HepG2 (cell line): ENCODE measurements around the gene DPEP2NB. TPM values are rescaled to one million over a fixed set of nuclear protein-coding genes. Genes with fewer than 3 reads are reported as not detected.

ENCODE experiments used
- BCL6 ChIP-seq: IDR thresholded peaks from 2 replicates; pipeline ENCODE4 v1.6.1; 2016; ENCODE audit warnings: missing genetic modification reagents, missing compliant biosample characterization
- DNMT1 ChIP-seq: sonication (generic); formaldehyde crosslinking; IDR thresholded peaks from 2 replicates; pipeline ENCODE4 v1.5.1; 2020; ENCODE audit warnings: mild to moderate bottlenecking, missing genetic modification reagents
- FOXA3 ChIP-seq: IDR thresholded peaks from 2 replicates; pipeline ENCODE4 v1.6.1; 2016; ENCODE audit warnings: missing genetic modification reagents, missing compliant biosample characterization
- GTF3A ChIP-seq: sonication (generic); formaldehyde crosslinking; conservative IDR thresholded peaks from 2 replicates; pipeline ENCODE4 v1.4.0; 2020; ENCODE audit warnings: mild to moderate bottlenecking, missing genetic modification reagents
- HHEX ChIP-seq: IDR thresholded peaks from 2 replicates; pipeline ENCODE4 v1.6.1; 2016; ENCODE audit warnings: control low read depth
- ISX ChIP-seq: sonication (generic); formaldehyde crosslinking; conservative IDR thresholded peaks from 2 replicates; pipeline ENCODE4 v1.5.0; 2020; ENCODE audit warnings: missing genetic modification reagents
- RARG ChIP-seq: sonication (generic); formaldehyde crosslinking; IDR thresholded peaks from 2 replicates; pipeline ENCODE4 v1.4.0; 2020; ENCODE audit warnings: low read depth, mild to moderate bottlenecking, missing genetic modification reagents
- SALL2 ChIP-seq: sonication (generic); formaldehyde crosslinking; IDR thresholded peaks from 2 replicates; pipeline ENCODE4 v1.8.1; 2023; ENCODE audit warnings: mild to moderate bottlenecking, missing genetic modification reagents, inconsistent platforms
- SOX6 ChIP-seq, 2 experiments: fragments of 450-650 bp in 1 of 2; sonication (generic) in 1 of 2; formaldehyde crosslinking in 1 of 2; IDR thresholded peaks; 2 replicates each; pipeline versions ENCODE4 v1.4.0 to v1.6.1; 2017 to 2020; ENCODE audit warnings: antibody characterized with exemption in 1 of 2, mild to moderate bottlenecking in 1 of 2, missing genetic modification reagents in 1 of 2
- THYN1 ChIP-seq: sonication (generic); formaldehyde crosslinking; IDR thresholded peaks from 2 replicates; pipeline ENCODE4 v1.8.1; 2023; ENCODE audit warnings: low read depth, mild to moderate bottlenecking, moderate library complexity, missing genetic modification reagents, borderline replicate concordance
- ZNF530 ChIP-seq: sonication (generic); formaldehyde crosslinking; IDR thresholded peaks from 2 replicates; pipeline ENCODE4 v1.5.0; 2020; ENCODE audit warnings: low read depth, mild to moderate bottlenecking, missing genetic modification reagents
- ZNF569 ChIP-seq: sonication (generic); formaldehyde crosslinking; IDR thresholded peaks from 2 replicates; pipeline ENCODE4 v1.5.0; 2020; ENCODE audit warnings: mild to moderate bottlenecking, missing genetic modification reagents, moderate library complexity, borderline replicate concordance
- ZNF792 ChIP-seq: IDR thresholded peaks from 2 replicates; pipeline ENCODE4 v1.6.1; 2016
- polyA plus RNA-seq, 8 experiments: library from polyadenylated mRNA; depleted of rRNA in 3 of 8; stranded (reverse) in 7 of 8; unstranded in 1 of 8; fragments of >200 nt; fragmentation: Illumina TruSeq in 4 of 8; extraction: Trizol in 4 of 8; gene quantifications; 2 replicates each; pipeline versions ENCODE4 v1.2.1 to v1.2.3, GENCODE V29; 2011 to 2016; ENCODE audit warnings: low read depth in 4 of 8, missing spikeins in 1 of 8, mixed read lengths in 1 of 8; ENCODE audit not compliant: insufficient read depth in 1 of 8
- total RNA-seq, 5 experiments: library from RNA; depleted of rRNA; stranded (reverse); fragments of >200 nt; fragmentation: Illumina TruSeq; extraction: Trizol; gene quantifications; 2 replicates each; pipeline ENCODE4 v1.2.3, GENCODE V29; 2016; ENCODE audit warnings: low read depth in 1 of 5
- TF ChIP-seq, protein P1 (sequence below): sonication (generic); formaldehyde crosslinking; IDR thresholded peaks from 2 replicates; pipeline ENCODE4 v1.4.0; 2020; ENCODE audit warnings: low read depth, missing genetic modification reagents
- TF ChIP-seq, protein P2 (sequence below): IDR thresholded peaks from 2 replicates; pipeline ENCODE4 v1.6.1; 2016; ENCODE audit warnings: control low read depth
- TF ChIP-seq, protein P3 (sequence below): sonication (generic); formaldehyde crosslinking; IDR thresholded peaks from 2 replicates; pipeline ENCODE4 v1.5.0; 2020; ENCODE audit warnings: mild to moderate bottlenecking, missing genetic modification reagents
- TF ChIP-seq, protein P4 (sequence below): IDR thresholded peaks from 2 replicates; pipeline ENCODE4 v1.6.1; 2016; ENCODE audit warnings: mild to moderate bottlenecking
- TF ChIP-seq, protein P5 (sequence below): sonication (generic); formaldehyde crosslinking; conservative IDR thresholded peaks from 2 replicates; pipeline ENCODE4 v1.8.0; 2022; ENCODE audit warnings: missing genetic modification reagents

DPEP2NB gene
- total and polyA plus RNA-seq, 2 of the 13 experiments (the other 11 are each of a cell fraction or from before 2014, with no cell fraction given) = not detected

DNA sequence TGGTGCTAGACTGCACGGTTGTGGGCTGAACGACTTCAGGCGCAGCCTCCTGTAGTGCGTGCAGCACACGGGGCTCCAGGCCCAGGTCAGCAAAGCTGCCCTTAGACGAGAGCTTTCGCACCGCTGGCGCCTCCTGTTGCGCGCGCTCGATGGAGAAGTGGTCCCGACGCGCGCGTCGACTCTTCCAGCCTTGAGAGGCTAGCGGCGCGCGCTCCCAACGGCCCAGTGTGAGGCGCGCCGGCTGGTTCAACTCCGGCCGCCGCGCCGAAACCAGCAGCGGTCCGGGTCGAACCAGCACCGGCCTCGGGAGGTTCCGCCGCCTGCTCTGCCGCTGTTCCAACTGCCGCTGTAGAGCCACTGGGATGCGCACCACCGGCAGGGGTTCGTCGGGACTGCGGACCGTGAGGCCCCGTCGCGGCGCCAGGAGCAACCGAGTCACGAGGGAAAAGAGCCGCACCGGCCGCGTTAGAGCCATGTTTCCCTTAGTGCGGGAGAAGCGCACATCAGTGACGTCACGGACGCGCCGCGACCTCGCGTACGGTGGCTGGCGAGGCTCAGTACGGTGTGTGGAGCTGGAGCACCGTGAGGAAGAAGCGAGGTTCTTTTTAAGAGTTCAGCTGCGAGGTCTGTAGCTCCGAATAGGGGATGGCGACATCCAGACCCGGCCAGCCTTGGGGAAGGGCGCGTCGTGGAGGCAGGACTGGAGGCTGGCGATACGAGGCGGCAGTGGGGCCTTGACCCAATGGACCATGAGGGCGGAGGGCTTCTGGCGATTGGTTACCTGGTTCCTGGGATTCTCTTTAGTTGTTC is 7.2 kb upstream of the DPEP2NB start, which contains the start of the genes DDX28 and DUS2 (continued):
- TF ChIP-seq, protein P1, sequence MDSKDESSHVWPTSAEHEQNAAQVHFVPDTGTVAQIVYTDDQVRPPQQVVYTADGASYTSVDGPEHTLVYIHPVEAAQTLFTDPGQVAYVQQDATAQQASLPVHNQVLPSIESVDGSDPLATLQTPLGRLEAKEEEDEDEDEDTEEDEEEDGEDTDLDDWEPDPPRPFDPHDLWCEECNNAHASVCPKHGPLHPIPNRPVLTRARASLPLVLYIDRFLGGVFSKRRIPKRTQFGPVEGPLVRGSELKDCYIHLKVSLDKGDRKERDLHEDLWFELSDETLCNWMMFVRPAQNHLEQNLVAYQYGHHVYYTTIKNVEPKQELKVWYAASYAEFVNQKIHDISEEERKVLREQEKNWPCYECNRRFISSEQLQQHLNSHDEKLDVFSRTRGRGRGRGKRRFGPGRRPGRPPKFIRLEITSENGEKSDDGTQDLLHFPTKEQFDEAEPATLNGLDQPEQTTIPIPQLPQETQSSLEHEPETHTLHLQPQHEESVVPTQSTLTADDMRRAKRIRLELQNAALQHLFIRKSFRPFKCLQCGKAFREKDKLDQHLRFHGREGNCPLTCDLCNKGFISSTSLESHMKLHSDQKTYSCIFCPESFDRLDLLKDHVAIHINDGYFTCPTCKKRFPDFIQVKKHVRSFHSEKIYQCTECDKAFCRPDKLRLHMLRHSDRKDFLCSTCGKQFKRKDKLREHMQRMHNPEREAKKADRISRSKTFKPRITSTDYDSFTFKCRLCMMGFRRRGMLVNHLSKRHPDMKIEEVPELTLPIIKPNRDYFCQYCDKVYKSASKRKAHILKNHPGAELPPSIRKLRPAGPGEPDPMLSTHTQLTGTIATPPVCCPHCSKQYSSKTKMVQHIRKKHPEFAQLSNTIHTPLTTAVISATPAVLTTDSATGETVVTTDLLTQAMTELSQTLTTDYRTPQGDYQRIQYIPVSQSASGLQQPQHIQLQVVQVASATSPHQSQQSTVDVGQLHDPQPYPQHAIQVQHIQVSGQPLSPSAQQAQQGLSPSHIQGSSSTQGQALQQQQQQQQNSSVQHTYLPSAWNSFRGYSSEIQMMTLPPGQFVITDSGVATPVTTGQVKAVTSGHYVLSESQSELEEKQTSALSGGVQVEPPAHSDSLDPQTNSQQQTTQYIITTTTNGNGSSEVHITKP = peak; percentile 86
- TF ChIP-seq ZNF792 = peak; percentile 89
- TF ChIP-seq, protein P2, sequence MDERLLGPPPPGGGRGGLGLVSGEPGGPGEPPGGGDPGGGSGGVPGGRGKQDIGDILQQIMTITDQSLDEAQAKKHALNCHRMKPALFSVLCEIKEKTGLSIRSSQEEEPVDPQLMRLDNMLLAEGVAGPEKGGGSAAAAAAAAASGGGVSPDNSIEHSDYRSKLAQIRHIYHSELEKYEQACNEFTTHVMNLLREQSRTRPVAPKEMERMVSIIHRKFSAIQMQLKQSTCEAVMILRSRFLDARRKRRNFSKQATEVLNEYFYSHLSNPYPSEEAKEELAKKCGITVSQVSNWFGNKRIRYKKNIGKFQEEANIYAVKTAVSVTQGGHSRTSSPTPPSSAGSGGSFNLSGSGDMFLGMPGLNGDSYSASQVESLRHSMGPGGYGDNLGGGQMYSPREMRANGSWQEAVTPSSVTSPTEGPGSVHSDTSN (CRISPR knock-in tag) = no peak
- TF ChIP-seq BCL6 = peak; percentile 62
- TF ChIP-seq ZNF530 (CRISPR knock-in tag) = peak; percentile 44; the same call in 1 of the 2 replicates
- TF ChIP-seq ZNF569 (CRISPR knock-in tag) = peak; percentile 32; the same call in 1 of the 2 replicates
- TF ChIP-seq, protein P3, sequence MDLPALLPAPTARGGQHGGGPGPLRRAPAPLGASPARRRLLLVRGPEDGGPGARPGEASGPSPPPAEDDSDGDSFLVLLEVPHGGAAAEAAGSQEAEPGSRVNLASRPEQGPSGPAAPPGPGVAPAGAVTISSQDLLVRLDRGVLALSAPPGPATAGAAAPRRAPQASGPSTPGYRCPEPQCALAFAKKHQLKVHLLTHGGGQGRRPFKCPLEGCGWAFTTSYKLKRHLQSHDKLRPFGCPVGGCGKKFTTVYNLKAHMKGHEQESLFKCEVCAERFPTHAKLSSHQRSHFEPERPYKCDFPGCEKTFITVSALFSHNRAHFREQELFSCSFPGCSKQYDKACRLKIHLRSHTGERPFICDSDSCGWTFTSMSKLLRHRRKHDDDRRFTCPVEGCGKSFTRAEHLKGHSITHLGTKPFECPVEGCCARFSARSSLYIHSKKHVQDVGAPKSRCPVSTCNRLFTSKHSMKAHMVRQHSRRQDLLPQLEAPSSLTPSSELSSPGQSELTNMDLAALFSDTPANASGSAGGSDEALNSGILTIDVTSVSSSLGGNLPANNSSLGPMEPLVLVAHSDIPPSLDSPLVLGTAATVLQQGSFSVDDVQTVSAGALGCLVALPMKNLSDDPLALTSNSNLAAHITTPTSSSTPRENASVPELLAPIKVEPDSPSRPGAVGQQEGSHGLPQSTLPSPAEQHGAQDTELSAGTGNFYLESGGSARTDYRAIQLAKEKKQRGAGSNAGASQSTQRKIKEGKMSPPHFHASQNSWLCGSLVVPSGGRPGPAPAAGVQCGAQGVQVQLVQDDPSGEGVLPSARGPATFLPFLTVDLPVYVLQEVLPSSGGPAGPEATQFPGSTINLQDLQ (CRISPR knock-in tag) = peak; percentile 94; the same call in 1 of the 2 replicates
- no peak for TF ChIP-seq ISX
- TF ChIP-seq GTF3A (CRISPR knock-in tag) = peak; percentile 91
- TF ChIP-seq, protein P4, sequence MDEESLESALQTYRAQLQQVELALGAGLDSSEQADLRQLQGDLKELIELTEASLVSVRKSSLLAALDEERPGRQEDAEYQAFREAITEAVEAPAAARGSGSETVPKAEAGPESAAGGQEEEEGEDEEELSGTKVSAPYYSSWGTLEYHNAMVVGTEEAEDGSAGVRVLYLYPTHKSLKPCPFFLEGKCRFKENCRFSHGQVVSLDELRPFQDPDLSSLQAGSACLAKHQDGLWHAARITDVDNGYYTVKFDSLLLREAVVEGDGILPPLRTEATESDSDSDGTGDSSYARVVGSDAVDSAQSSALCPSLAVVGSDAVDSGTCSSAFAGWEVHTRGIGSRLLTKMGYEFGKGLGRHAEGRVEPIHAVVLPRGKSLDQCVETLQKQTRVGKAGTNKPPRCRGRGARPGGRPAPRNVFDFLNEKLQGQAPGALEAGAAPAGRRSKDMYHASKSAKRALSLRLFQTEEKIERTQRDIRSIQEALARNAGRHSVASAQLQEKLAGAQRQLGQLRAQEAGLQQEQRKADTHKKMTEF (CRISPR knock-in tag) = peak; percentile 95; the same call in 1 of the 2 replicates
- TF ChIP-seq, protein P5, sequence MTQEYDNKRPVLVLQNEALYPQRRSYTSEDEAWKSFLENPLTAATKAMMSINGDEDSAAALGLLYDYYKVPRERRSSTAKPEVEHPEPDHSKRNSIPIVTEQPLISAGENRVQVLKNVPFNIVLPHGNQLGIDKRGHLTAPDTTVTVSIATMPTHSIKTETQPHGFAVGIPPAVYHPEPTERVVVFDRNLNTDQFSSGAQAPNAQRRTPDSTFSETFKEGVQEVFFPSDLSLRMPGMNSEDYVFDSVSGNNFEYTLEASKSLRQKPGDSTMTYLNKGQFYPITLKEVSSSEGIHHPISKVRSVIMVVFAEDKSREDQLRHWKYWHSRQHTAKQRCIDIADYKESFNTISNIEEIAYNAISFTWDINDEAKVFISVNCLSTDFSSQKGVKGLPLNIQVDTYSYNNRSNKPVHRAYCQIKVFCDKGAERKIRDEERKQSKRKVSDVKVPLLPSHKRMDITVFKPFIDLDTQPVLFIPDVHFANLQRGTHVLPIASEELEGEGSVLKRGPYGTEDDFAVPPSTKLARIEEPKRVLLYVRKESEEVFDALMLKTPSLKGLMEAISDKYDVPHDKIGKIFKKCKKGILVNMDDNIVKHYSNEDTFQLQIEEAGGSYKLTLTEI = no peak
- peak; percentile 75; the same call in 1 of the 2 replicates for TF ChIP-seq DNMT1 (CRISPR knock-in tag)
- TF ChIP-seq THYN1 = 0 out of 2 replicates have a peak, but pooled peaks have one; percentile 77
- peak; percentile 83 for TF ChIP-seq FOXA3 (CRISPR knock-in tag)
- 0 out of 2 replicates have a peak, but pooled peaks have one; percentile 16 for TF ChIP-seq HHEX
- TF ChIP-seq RARG (CRISPR knock-in tag) = no peak
- TF ChIP-seq SALL2 (CRISPR knock-in tag) = peak; percentile 91
- TF ChIP-seq SOX6 (IDR thresholded peaks at IDR 0.05) = no peak
- peak; percentile 75 for TF ChIP-seq SOX6 (CRISPR knock-in tag; IDR thresholded peaks at IDR 0.05)
